Fibroblast of mammary gland (primary cell): ENCODE results near the gene COPG2.
"Not testable (repeated sequence)": the region's sequence is repeated elsewhere in the genome, so short reads cannot be mapped to it uniquely, and the experiment has no call there.

ENCODE experiments used
- DNase-seq: peaks from one replicate; pipeline ENCODE4 v3.0.0-alpha.2; 2010; ENCODE audit warnings: low read depth
- H3K4me3 ChIP-seq: 2 replicates; pipeline ENCODE4 v1.5.1; 2011; ENCODE audit warnings: low read depth, mild to moderate bottlenecking, low read length, moderate library complexity; ENCODE audit not compliant: control insufficient read depth
- TF ChIP-seq, protein P1 (sequence below): conservative IDR thresholded peaks from 2 replicates; pipeline ENCODE4 v1.5.1; 2011; ENCODE audit warnings: low read depth, low read length, inconsistent platforms; ENCODE audit not compliant: control insufficient read depth, insufficient read depth

The COPG2 gene

DNA sequence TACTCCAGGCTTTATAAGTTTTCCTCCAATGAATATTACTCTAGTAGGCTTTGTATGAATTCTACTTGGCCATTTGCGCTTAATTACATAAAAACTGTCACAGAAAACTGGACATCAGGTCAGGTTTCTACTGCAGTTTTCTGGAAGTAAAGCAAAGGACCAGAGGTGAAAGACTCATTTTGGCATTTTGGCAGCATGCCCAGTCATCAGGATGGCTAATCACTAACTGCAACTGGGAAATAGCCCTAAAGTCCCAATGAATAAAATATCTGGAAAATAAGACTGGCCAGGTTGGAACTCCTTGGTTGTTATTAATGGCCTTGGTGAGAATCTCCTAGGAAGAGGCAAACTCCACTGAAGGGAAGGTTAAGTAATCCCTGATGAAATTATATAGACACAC lies 75.5 kb downstream of the COPG2 start:
- H3K4me3 ChIP-seq: no peak overlapping the region
- TF ChIP-seq, protein P1, sequence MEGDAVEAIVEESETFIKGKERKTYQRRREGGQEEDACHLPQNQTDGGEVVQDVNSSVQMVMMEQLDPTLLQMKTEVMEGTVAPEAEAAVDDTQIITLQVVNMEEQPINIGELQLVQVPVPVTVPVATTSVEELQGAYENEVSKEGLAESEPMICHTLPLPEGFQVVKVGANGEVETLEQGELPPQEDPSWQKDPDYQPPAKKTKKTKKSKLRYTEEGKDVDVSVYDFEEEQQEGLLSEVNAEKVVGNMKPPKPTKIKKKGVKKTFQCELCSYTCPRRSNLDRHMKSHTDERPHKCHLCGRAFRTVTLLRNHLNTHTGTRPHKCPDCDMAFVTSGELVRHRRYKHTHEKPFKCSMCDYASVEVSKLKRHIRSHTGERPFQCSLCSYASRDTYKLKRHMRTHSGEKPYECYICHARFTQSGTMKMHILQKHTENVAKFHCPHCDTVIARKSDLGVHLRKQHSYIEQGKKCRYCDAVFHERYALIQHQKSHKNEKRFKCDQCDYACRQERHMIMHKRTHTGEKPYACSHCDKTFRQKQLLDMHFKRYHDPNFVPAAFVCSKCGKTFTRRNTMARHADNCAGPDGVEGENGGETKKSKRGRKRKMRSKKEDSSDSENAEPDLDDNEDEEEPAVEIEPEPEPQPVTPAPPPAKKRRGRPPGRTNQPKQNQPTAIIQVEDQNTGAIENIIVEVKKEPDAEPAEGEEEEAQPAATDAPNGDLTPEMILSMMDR: no peak
- peak; percentile 11 for DNase-seq

DNA sequence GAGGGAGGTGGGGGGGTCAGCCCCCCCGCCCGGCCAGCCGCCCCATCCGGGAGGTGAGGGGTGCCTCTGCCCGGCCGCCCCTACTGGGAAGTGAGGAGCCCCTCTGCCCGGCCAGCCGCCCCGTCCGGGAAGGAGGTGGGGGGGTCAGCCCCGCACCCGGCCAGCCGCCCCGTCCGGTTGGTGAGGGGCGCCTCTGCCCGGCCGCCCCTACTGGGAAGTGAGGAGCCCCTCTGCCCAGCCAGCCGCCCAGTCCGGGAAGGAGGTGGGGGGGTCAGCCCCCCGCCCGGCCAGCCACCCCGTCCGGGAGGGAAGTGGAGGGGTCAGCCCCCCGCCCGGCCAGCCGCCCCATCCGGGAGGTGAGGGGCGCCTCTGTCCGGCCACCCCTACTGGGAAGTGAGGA lies 77.1 kb downstream of the COPG2 start:
- DNase-seq: not testable (repeated sequence)

DNA sequence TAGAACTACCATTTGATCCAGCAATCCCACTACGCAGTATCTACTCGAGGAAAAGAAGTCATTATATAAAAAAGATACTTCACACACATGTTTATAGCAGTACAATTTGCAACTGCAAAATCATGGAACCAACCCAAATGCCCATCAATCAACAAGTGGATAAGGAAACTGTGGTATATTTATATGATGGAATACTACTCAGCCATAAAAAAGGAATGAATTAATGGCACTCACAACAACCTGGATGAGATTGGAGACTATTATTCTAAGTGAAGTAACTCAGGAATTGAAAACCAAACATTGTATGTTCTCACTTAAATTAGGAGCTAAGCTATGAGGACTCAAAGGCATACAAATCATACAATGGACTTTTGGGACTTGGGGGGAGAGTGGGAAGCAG lies 82.6 kb downstream of the COPG2 start:
- DNase-seq, H3K4me3 ChIP-seq: not testable (repeated sequence)

More for the DNA sequence above, 77.1 kb downstream of the COPG2 start:
- H3K4me3 ChIP-seq: not testable (repeated sequence)

DNA sequence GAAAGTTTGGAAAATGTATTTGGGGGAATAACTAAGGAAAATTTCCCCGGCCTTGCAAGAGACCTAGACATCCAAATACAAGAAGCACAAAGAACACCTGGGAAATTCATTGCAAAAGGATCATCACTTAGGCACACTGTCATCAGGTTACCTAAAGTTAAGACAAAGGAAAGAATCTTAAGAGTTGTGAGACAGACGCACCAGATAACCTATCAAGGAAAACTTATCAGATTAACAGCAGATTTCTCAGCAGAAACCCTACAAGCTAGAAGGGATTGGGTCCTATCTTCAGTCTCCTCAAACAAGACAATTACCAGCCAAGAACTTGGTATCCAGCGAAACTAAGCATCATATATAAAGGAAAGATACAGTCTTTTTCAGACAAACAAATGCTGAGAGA lies 93.4 kb downstream of the COPG2 start:
- H3K4me3 ChIP-seq, DNase-seq: not testable (repeated sequence)

DNA sequence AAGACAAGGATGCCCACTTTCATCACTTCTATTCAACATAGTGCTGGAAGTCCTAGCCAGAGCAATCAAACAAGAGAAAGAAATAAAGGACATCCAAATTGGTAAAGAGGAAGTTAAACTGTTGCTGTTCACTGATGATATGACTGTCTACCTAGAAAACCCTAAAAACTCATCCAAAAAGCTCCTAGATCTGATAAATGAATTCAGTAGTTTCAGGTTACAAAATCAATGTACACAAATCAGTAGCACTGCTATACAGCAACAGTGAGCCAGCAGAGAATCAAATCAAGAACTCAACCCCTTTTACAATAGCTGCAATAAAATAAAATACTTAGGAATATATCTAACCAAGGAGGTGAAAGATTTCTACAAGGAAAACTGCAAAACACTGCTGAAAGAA lies 98.4 kb downstream of the COPG2 start:
- DNase-seq, H3K4me3 ChIP-seq: not testable (repeated sequence)

DNA sequence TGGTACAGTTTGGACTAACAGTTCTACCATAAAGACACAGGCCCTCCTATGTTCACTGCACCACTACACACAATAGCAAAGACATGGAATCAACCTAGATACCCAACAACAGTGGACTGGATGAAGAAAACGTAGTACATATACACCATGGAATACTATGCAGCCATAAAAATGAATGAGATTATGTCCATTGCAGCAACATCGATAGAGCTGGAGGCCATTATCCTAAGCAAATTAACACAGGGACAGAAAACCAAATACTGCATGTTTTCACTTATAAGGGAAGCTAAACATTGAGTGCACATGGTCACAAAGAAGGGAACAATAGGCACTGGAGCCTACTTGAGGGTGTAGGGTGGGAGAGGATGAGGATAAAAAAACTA lies 101.7 kb downstream of the COPG2 start:
- TF ChIP-seq, protein P1: no peak
- no peak overlapping the region for H3K4me3 ChIP-seq
- DNase-seq: no peak

DNA sequence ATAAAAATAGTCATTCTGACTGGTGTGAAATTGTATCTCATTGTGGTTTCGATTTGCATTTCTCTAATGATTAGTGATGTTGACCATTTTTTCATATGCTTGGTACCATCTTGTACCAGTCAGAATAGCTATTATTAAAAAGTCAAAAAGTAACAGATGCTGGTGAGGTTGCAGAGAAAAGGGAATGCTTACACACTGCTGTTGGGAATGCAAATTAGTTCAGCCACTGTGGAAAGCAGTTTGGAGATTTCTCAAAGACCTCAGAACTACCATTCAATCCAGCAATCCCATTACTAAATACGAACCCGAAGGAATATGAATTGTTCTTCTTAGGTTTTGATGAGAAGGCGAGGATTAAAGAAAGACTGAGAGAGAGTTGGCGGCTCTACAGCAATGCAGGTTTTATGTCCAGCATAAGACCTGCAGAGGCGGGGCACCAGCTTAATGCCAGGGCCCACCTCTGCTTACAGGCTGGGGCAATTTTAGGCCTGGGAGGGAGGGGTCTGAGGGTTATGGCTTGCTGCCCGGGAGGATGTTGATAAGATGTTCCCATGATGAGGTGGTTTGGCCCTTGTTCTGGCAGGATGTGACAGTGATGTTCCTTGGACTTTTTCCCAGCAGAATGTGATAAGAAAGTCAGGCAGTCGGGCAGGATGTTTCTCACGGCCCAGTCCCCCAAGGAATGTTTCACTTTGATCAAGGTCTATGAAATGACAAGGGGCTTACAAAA lies 102.2 kb downstream of the COPG2 start:
- peak; percentile 50 for DNase-seq
- no peak overlapping the region for H3K4me3 ChIP-seq
- TF ChIP-seq, protein P1: no peak

DNA sequence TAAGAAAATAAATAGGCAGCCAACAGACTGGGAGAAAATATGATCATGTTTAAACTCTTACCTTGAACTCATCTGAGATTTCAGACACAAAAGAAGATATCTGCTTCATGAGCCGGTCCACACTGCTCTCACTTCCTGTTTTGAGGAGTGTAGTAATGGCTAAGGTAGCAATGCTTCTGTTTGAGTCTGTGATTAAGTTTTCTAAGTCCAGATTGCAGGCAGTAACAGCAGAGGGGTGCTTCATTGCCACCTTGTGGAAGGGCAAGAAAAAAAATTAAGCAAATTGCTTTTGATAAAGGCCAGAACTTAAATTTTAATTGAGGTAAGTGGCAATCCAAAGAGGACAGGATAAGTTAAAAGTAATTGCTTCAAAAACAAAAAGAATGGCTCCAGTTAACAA lies 107.6 kb downstream of the COPG2 start:
- DNase-seq: peak; percentile 47
- TF ChIP-seq, protein P1: peak; percentile 50
- no peak overlapping the region for H3K4me3 ChIP-seq

DNA sequence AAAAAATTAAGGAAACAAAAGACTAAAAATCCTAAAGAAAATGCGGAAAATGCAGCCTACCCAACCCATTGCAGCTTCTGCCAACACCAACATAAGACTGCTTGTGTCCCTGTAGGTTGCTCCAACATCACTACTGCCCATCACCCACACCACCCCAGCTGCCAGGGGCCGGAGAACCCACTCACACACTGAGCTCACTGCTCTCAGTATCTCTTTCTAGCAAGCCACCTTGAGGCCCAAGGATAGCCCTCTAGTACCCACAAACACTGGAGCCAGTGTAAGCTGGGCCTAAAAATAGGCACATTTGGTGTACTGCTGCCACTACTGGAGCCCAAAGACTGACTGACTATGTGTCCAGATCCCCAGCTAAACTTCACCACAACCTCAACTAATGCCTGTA lies 109.4 kb downstream of the COPG2 start:
- TF ChIP-seq, protein P1: no peak
- no peak overlapping the region for H3K4me3 ChIP-seq

More for the DNA sequence above, 109.4 kb downstream of the COPG2 start:
- DNase-seq: no peak
